ENCODE measurements around the gene EEPD1. TPM values are rescaled to one million over a fixed set of nuclear protein-coding genes. Genes with fewer than 3 reads are reported as not detected.
"Not testable (repeated sequence)": the region's sequence is repeated elsewhere in the genome, so short reads cannot be mapped to it uniquely, and the experiment has no call there.

EEPD1 gene
- total RNA-seq, 1 donor = 12.1 TPM

- no peak for DNase-seq (ENCODE audit: low read depth in 2 of 3, low spot score in 2 of 3)
Observed at GRCh38 chr7:36245684-36246299, 92.7 kb downstream of the EEPD1 start.

DNA sequence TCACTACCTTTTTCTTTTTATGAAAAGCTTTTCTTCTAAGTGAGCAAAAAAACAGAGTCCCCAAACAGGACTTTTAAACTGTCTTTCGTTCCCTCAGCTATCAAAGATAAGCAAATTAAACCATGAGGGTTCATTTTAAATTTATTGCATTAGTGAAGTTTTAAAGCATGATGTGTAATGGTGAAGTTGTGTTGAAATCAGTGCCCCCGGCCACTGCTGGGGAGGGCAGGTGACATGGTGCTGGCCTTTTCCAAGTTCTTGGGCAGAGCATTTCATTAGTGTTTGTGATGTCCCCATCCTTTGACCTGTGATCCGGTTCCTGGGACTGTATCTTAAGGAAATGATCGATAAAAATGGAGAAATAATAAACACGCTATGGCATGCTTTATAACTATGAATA, 96.0 kb downstream of the EEPD1 start:
- DNase-seq (ENCODE audit: low read depth in 2 of 3, low spot score in 2 of 3) = no peak

DNA sequence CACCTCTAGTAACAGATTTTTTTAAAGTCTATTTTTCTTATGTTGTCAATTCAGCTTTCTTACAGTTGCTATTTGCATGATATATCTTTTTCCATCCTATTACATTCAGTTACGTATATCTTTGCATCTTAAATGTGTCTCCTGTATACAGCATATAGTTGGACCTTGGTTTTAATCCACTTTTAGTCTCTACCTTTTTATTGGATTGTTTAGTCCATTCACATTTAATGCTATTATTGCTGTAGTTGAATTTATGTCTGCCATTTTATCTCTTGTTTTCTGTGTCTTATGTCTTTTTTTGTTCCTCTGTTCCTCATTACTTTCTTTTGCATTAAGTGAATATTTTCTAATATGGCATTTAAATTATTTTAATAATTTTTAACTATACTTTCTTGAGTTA, 100.6 kb downstream of the EEPD1 start:
- DNase-seq (ENCODE audit: low read depth in 2 of 3, low spot score in 2 of 3) = no peak

DNA sequence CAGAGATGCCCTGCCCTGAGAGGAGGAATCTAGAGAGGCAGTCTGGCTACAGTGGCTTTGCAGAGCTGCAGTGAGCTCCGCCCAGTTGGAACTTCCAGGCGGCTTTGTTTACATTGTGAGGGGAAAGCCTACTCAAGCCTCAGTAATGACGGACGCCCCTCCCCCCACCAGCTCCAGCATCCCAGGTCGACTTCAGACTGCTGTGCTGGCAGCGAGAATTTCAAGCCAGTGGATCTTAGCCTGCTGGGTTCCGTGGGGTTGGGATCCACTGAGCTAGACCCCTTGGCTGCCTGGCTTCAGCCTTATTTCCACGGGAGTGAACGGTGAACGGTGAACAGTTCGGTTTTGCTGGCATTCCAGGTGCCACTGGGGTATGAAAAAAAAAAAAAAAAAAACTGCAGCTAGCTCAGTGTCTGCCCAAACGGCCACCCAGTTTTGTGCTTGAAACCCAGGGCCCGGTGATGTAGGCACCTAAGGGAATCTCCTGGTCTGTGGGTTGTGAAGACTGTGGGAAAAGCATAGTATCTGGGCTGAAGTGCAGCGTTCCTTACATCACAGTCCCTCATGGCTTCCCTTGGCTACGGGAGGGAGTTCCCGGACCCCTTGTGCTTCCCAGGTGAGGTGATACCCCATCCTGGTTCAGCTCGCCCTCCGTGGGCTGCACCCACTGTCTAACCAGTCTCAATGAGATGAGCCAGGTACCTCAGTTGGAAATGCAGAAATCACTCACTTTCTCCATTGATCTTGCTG, 105.6 kb downstream of the EEPD1 start:
- not testable (repeated sequence) for DNase-seq (ENCODE audit: low read depth in 2 of 3, low spot score in 2 of 3)

GRCh38 chr7:36260481-36260880, 107.4 kb downstream of the EEPD1 start:
- DNase-seq (ENCODE audit: low read depth in 2 of 3, low spot score in 2 of 3) = no peak

GRCh38 chr7:36261019-36261754, 108.1 kb downstream of the EEPD1 start:
- DNase-seq (ENCODE audit: low read depth in 2 of 3, low spot score in 2 of 3) = no peak

GRCh38 chr7:36262309-36263094, 109.4 kb downstream of the EEPD1 start:
- DNase-seq (ENCODE audit: low read depth in 2 of 3, low spot score in 2 of 3) = peak in 1 of 3 donors; percentile 54

DNA sequence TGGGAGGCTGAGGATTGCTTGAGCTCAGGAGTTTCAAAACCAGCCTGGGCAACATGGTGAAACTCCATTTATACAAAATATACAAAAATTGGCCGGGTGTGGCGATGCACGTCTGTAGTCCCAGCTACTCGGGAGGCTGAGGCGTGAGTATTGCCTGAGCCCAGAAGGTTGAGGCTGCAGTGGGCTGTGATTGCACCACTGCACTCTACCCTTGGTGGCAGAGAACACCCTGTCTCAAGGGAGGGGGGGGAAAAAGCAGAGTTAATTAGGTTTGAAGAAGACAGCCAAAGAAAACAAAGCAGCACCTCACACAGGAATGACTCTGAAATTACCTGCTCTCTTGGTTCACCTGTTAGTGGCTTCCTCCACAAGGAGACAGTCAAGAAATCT, 110.0 kb downstream of the EEPD1 start:
- DNase-seq (ENCODE audit: low read depth in 2 of 3, low spot score in 2 of 3) = no peak

DNA sequence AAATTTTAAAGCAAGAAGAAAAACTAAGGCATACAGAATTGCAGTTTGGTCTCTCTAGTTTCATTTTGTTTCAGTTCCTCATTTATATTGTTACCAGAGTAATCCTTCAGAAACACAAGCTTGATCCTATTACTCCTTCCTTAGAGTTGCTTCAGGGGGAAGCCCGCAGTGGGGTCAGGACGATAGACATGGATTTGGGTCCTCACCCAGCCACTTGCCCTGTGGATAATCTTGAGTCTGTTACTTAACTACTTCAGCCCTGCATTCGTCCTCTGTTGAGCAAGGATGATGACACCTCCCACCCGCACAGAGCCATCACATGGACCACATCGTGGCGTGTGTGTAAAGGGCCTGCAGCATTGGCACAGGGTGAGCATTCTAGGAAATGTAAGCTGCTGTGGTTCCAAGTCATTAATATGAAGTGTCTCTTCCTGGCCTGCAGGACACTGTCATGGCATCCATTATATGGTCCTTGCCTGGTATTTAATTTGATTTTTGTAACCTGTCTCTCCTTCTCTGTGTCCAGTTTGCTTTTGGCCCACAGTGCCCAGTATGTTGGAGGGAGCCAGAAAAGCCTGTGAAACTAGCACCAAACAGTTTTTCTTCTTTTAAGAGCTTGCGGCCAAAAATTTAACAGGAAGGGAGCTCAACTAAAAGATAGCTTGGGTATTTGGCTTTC, 111.2 kb downstream of the EEPD1 start:
- DNase-seq (ENCODE audit: low read depth in 2 of 3, low spot score in 2 of 3) = peak in 1 of 3 donors; percentile 33

GRCh38 chr7:36264913-36265516, 112.0 kb downstream of the EEPD1 start:
- no peak for DNase-seq (ENCODE audit: low read depth in 2 of 3, low spot score in 2 of 3)

DNA sequence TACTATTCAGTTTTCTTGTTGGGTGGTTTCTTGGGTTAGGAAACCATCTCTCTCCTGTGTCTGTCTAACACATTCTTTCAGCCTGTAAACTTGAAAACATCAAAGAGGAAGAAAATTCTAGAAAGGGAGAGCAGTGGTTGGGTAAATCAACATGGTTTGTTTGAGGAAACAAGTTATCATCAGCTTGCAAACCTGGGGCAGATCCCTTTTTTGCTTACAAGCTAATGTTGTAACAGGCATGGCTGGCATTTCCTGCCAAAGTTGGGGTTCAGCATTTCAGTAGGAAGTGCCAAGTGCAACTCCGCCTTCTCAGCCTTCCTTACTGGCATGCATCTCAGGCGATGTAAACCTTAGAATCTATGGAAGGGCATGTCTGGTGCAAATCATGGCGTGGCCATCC, 112.6 kb downstream of the EEPD1 start:
- DNase-seq (ENCODE audit: low read depth in 2 of 3, low spot score in 2 of 3) = peak in 1 of 3 donors; percentile 51

GRCh38 chr7:36266190-36266589, 113.1 kb downstream of the EEPD1 start:
- DNase-seq (ENCODE audit: low read depth in 2 of 3, low spot score in 2 of 3) = no peak

DNA sequence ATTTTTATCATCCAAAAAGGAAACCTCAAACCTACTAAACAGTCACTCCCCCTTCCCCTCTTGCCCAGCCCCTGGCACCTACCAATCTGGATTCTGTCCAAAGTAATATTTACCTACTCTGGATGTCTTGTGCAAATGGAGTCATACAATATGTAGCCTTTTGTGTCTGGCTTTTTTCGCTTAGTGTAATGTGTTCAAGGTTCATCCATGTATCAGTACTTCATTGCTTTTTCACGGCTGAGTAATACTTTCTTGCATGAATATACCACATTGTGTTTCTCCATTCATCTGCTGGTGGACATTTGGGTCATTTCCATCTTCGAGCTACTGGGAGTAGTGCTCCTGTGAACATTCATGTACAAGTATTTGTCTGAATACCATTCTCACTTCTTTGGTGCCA, 113.6 kb downstream of the EEPD1 start:
- no peak for DNase-seq (ENCODE audit: low read depth in 2 of 3, low spot score in 2 of 3)

GRCh38 chr7:36272211-36272566, 119.1 kb downstream of the EEPD1 start:
- no peak for DNase-seq (ENCODE audit: low read depth in 2 of 3, low spot score in 2 of 3)

- no peak for DNase-seq (ENCODE audit: low read depth in 2 of 3, low spot score in 2 of 3)
Observed at GRCh38 chr7:36272567-36273269, 119.7 kb downstream of the EEPD1 start.

DNA sequence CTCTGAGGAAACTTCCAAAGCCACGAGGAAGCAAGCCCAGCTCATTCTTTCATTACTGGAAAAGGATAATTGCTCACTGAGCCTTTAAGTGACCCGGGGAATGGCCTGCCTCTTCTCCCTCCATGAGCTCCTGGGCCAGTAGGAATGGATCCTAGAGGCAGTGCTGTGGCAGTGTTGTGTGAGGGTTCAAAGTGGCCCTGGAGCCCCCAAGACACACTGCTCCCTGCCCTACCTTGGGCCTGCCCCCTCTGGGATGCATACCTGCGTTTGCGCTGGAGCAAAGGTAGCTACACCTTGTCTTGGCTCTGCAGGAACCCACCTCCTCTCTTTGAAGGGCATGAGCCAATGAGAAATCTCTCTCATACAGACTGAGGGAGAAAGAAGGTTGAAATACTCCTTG, 120.8 kb downstream of the EEPD1 start:
- DNase-seq (ENCODE audit: low read depth in 2 of 3, low spot score in 2 of 3) = no peak

DNA sequence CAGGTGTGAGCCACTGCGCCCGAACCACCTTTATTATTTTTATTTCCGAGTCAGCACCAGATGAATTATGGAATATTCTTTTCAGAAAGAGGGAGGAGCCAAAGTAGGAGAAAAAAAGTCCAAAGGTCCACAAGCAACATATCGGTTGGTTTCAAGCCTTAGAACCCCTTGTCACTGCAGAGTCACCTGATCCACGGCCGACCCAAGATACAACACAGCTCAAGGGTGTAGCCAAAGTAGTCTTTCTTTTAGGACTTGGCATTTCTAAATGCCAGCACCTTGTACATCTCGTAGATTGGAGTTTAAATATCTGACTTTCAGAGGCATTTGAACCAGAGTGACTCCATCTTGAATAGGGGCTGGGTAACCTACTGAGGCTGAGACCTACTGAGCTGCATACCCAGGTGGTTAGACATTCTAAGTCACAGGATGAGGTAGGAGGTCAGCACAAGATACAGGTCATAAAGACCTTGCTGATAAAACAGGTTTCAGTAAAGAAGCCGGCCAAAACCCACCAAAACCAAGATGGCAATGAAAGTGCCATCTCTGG, 122.8 kb downstream of the EEPD1 start:
- no peak for DNase-seq (ENCODE audit: low read depth in 2 of 3, low spot score in 2 of 3)

- DNase-seq (ENCODE audit: low read depth in 2 of 3, low spot score in 2 of 3) = no peak
Observed at GRCh38 chr7:36276428-36277248, 123.6 kb downstream of the EEPD1 start.

DNA sequence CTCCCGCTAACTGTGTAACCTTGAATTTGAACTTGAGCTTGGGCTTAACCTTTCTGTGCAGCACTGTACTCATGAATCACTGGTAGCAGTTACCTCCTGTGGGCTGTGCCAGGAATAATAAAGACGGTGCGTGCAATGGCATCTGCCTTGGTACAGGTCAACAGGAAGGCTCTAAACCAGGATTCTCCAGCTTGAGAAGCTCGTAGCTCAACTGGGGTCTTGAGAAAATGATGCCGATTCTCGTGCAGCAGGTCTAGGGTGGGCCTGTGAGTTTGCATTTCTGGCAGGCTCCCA, 124.1 kb downstream of the EEPD1 start:
- DNase-seq (ENCODE audit: low read depth in 2 of 3, low spot score in 2 of 3) = no peak

Measured in hematopoietic multipotent progenitor cell (in vitro differentiated cells).